ENCODE data around the gene NFE2L2.
"Not testable (repeated sequence)": the region's sequence is repeated elsewhere in the genome, so short reads cannot be mapped to it uniquely, and the experiment has no call there.

NFE2L2 gene

GRCh38 chr2:177281400-177282180, 17.1 kb upstream of the NFE2L2 start:
- no peak for DNase-seq (ENCODE audit: low read depth)

- DNase-seq (ENCODE audit: low read depth) = no peak
These were observed 15.3 kb upstream of the NFE2L2 start for GRCh38 chr2:177279847-177280246.

- DNase-seq (ENCODE audit: low read depth) = no peak
These were observed 11.2 kb upstream of the NFE2L2 start for GRCh38 chr2:177275743-177276055.

GRCh38 chr2:177275040-177275742, 10.7 kb upstream of the NFE2L2 start:
- DNase-seq (ENCODE audit: low read depth) = no peak

DNA sequence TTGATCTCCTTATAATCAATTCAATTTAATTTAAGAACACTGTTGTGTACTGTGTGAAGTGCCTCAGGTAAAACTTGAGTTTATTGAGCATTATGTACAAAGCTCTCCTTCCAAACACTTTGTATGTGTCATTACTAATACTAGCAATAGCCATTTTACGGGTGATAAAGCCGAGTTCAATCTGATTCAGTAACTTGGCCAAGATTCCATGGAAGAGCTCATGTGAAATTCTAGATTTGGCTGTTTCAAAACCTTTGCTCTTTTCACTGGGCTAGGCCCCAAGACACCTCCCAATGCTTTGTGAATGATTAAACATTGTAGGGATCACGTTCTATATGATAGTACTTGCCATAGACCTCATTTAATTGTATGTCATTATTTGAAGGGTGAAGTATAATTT, 8.9 kb upstream of the NFE2L2 start:
- no peak for DNase-seq (ENCODE audit: low read depth)

DNA sequence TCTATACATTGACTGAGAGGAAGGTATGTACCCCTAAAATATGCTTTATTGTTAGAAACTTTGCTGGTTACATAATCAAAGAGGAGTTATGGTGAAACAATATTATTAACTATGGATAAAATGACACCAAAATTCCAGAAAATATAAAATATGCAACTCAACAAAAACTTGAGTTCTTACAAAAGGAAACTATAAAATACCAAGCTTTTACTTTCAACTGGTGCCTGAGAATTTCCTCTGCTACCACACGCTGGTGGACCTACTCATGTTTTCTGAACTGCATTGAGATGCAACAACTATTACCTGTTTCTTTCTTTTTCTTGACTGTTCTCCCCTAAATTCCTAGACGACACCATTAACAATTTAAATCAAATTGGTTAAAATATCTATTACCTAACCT, 8.2 kb upstream of the NFE2L2 start:
- DNase-seq (ENCODE audit: low read depth) = no peak

- DNase-seq (ENCODE audit: low read depth) = no peak
These were observed 7.6 kb upstream of the NFE2L2 start for GRCh38 chr2:177271981-177272666.

DNA sequence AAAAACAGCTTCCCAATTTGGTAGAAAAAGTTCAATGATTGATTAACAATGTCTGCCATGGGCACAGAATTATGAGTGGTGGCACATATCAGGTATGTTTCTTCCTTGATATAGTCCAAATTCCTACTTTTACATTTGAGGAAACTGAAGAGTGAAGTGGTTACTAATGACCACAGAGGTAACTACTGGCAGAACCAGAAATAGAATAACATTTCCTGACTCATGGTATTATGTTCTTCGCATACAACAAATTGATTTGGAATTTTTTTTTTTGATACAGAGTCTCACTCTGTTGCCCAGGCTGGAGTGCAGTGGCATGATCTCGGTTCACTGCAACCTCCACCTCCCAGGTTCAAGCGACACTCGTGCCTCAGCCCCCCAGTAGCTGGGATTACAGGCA, 6.0 kb upstream of the NFE2L2 start:
- DNase-seq (ENCODE audit: low read depth) = no peak

DNA sequence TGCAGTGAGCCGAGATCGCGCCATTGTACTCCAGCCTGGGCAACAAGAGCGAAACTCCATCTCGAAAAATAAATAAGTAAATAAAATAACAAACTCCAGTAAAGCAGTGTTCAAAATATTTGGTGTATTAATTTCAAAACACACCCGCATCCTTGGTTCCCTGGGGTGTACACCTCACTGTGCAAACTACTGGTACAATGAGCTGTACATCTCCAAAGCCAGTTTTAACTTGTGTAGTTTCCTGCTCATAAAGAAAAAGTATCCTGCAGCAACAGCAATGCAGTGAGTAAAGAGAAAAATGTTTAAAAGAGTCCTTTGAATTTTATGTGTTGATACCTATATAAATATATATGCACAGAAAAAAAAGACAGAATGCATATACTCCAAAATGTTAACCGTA, 4.4 kb upstream of the NFE2L2 start:
- DNase-seq (ENCODE audit: low read depth) = no peak

- DNase-seq (ENCODE audit: low read depth) = no peak
These were observed 3.8 kb upstream of the NFE2L2 start for GRCh38 chr2:177268187-177268871.

GRCh38 chr2:177266955-177267354, 2.4 kb upstream of the NFE2L2 start:
- not testable (repeated sequence) for DNase-seq (ENCODE audit: low read depth)

DNA sequence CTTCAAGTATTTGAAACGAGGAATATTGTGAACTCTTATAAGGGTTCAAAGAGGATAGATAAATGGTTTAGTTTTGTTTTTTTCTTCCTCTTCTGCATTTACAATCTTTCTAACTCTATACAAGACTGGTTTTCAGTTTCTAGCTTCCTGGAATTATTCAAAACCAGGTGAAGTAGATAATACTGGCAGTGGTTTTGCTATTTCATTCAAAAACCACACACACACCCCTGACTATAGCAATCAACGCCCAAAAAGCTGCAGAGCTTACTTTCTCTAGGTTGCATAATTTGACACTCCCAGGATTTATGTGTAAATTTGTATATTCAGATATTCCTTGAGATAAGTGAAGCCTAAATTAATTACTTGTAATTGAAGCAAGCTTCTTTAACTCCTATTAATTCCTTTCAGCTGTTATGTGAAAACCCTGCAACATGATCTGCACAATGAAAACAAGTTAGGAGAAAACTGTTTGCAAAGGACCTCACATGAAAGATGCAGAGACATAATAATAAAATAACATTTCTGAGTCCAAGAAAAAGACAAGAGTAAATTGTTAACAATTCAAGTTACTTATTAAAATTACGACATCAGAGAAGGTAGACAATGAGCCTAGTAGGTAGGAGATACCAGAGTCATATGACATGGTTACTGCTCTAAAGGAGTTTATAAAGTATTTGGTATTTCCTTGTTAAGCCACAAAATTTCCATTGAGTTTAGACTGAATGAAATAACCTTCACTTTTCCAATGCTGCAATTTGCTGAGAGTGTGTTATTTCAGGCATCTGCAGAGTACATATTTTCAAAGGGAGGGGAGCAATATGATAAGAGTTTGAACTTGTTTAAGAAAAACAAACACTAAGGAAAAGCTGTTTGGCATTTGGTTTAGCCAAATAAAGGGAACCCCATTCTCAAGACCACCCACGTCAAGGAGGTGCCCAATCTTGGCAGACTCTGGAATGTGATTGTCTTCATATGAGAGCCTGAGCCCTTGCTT, 1.6 kb upstream of the NFE2L2 start:
- no peak for DNase-seq (ENCODE audit: low read depth)

- no peak for DNase-seq (ENCODE audit: low read depth)
These were observed 276 bp downstream of the NFE2L2 start for GRCh38 chr2:177264209-177264692.

GRCh38 chr2:177263451-177264208, 897 bp downstream of the NFE2L2 start:
- DNase-seq (ENCODE audit: low read depth) = peak; percentile 83

DNA sequence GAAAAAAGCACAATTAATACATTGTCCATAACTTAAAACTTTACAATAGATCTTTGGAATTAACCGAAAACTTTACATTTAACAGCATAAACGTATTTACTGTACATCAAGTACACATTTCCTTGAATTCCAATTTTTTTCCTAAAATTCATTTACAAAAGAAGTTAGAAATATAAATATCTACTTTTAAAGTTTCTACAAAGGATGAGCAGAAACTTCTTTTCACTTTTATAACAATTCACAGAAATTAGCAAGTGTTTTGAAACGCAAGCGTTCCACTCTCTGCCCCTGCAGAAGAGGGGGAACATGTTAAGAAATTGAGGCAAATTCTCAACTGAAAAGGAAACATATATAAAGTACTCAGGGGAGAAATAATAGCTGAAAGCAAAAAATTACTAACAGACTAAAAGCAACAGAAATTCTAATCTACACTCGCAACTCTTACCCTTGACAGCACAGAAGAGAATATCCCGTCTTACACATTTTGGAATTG, 1.5 kb downstream of the NFE2L2 start:
- DNase-seq (ENCODE audit: low read depth) = no peak

DNA sequence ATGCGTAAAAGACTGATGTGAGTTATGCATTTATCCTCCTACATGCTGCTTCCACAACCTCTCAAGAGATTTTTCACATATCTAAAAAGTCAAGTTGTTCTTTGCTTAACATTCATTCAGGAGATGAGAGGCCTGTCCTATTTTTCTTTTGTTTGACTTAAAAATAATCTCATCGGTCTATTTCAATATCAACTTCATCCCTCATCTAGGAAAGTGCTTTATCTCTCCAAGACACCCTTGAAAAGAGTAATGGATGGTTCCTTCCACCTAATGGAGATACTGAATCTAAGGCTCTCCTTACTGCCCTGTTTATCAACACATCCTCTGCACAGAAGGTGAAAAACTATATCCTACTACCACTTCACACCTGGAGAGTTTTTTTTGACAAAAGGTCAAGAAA, 2.4 kb downstream of the NFE2L2 start:
- no peak for DNase-seq (ENCODE audit: low read depth)

DNA sequence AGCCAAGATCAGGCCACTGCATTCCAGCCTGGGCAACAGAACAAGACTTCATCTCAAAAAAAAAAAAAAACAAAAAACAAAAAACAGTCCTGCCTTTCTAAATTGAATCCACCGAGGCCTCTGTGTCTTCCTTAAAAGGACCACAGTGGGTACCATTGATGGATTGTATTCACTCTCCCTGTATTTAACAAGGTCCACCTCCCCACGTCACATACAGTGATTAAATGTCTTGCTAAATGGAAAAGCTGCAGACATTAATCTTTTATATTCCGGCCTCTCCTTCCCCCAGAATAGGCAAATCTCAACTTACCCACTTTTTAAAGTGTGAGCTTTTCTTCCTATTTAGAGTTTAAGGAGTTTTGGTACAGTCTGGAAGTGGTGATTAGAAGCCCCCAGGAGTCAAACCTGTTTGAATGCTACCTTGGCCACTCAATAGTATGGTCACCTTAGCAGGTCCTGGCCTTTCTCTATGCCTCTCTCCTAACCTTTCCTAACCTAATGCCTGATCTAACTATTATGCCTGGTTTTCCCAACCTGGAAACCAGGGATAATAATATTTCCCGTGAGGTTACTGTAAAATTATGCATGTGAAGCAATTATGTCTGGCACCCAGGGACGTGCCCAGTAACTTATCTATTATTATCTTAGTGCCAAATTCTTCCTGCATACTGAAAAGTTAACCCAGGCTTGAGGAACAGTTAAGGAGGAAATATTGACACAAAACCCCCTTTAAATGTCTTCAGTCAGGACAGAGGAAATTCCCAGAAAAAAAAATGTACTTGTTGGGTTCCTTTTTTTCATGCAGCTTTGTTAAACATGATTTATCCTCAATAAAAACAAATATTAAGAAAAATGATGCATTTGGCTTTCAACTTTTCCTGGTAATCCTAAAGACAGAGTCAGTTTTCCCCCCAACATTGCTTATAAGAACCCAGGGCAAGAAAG, 3.1 kb downstream of the NFE2L2 start:
- DNase-seq (ENCODE audit: low read depth) = no peak

DNA sequence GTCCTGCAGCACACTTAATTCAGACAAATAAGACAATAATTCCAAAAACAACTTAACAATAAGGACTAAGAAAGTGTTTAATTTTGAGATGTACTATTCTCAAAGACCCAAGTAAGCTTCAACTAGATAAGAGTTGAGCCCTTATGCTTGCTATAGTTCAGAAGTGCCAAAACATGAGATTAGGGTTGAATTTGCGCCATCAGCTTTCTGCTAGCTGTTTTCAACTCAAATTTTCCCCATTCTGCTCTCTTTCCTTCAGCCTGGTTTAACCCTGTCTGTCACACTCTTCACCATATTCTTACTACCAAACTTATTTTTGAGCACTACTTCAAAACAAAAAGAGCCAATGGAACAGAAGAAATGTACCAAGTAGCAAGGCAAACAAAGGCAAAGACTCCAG, 4.1 kb downstream of the NFE2L2 start:
- no peak for DNase-seq (ENCODE audit: low read depth)

GRCh38 chr2:177258059-177258458, 6.5 kb downstream of the NFE2L2 start:
- DNase-seq (ENCODE audit: low read depth) = no peak

Data from HS-27A (cell line).